ENCODE results near the gene PHF14. TPM values are rescaled to one million over a fixed set of nuclear protein-coding genes. Genes with fewer than 3 reads are reported as not detected.

PHF14 gene
- total RNA-seq, 3 donors from 2014 or later = 42.6 to 73.5 (median 66.9) TPM

DNA sequence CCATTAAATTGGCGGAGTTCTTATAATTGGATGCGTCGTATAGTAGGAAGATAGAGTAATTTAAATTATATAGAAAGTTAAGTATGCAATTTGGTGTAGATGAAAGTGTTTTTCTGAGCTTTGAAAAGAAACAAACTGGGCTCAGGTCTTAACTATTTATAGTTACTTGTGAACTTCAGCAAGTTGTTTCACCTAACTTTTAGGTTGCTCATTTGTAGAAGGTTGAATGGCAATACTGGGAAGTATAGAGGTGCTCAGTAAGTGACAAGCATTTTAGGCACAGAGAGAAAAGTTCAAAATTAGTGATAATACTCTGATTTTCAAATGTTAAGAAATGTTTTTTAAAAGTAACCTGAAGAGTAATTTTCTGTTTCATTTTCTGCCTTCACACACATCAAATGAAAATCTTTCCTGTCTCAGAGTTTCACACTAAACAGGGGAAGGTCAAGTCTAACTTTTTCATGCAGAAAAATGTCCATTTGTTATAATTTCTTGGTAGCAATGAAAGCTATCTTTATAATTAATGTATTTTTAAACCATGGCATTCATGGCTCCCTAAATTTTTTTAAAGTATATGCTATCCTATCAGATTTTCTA, 146.5 kb downstream of the PHF14 start:
- no peaks in the 10 kb centered on the region for H3K9me3 ChIP-seq
- no peaks in the 10 kb centered on the region for H3K27me3 ChIP-seq
- no peaks in the 10 kb centered on the region for H3K4me1 ChIP-seq
- H3K36me3 ChIP-seq = no peaks in the 10 kb centered on the region
- intact Hi-C loops (cut with DNase I; ENCODE audit: low total_unique reads) = loop anchor here (5.0 kb wide), 1 partner anchor 503 kb away; no protein-coding TSS in a partner anchor
- no peak for DNase-seq (ENCODE audit: low spot score in 2 of 2)
- no peak overlapping the region for H3K4me3 ChIP-seq
- TF ChIP-seq POLR2A (IDR thresholded peaks at IDR 0.05) = no peak
- TF ChIP-seq POLR2AphosphoS5 (IDR thresholded peaks at IDR 0.05) = no peak
- TF ChIP-seq, protein P1, sequence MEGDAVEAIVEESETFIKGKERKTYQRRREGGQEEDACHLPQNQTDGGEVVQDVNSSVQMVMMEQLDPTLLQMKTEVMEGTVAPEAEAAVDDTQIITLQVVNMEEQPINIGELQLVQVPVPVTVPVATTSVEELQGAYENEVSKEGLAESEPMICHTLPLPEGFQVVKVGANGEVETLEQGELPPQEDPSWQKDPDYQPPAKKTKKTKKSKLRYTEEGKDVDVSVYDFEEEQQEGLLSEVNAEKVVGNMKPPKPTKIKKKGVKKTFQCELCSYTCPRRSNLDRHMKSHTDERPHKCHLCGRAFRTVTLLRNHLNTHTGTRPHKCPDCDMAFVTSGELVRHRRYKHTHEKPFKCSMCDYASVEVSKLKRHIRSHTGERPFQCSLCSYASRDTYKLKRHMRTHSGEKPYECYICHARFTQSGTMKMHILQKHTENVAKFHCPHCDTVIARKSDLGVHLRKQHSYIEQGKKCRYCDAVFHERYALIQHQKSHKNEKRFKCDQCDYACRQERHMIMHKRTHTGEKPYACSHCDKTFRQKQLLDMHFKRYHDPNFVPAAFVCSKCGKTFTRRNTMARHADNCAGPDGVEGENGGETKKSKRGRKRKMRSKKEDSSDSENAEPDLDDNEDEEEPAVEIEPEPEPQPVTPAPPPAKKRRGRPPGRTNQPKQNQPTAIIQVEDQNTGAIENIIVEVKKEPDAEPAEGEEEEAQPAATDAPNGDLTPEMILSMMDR (IDR thresholded peaks at IDR 0.05) = no peak
- H3K27ac ChIP-seq = no peak overlapping the region

DNA sequence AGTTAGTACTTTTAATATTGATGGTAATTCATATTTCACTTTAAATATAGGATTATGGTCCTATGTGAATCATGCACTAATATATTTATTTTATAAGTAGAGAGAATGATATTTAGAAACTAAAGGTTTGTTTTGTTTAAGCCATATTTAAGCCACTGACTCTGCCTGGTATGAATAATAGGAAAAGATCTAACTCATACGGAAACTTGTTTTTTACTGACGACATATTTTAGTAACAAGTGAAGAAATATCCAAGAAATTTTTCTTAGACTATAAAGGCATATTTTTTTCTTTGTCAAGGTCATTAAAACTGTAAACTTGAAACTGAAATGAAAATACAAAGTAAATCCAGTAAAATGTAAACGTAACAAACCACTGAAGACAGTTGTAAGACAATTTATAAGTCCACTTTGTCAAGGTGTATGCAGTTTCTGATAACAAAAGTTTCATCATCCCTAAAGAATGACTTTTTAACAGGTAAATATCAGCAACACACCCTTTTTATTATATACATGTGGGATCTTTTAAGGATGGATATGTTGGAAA, 147.1 kb downstream of the PHF14 start:
- intact Hi-C loops (cut with DNase I; ENCODE audit: low total_unique reads) = loop anchor here (5.0 kb wide), 1 partner anchor 503 kb away; no protein-coding TSS in a partner anchor
- Histone ChIP-seq H3K27me3 (no peaks in the 10 kb centered on the region), H3K36me3 (no peaks in the 10 kb centered on the region), H3K4me3 (no peak overlapping the region), H3K27ac (no peak overlapping the region), H3K4me1 (no peaks in the 10 kb centered on the region), H3K9me3 (no peaks in the 10 kb centered on the region)
- no peak for TF ChIP-seq POLR2AphosphoS5 (IDR thresholded peaks at IDR 0.05)
- TF ChIP-seq, protein P1 (IDR thresholded peaks at IDR 0.05) = no peak
- TF ChIP-seq POLR2A (IDR thresholded peaks at IDR 0.05) = no peak
- no peak for DNase-seq (ENCODE audit: low spot score in 2 of 2)

DNA sequence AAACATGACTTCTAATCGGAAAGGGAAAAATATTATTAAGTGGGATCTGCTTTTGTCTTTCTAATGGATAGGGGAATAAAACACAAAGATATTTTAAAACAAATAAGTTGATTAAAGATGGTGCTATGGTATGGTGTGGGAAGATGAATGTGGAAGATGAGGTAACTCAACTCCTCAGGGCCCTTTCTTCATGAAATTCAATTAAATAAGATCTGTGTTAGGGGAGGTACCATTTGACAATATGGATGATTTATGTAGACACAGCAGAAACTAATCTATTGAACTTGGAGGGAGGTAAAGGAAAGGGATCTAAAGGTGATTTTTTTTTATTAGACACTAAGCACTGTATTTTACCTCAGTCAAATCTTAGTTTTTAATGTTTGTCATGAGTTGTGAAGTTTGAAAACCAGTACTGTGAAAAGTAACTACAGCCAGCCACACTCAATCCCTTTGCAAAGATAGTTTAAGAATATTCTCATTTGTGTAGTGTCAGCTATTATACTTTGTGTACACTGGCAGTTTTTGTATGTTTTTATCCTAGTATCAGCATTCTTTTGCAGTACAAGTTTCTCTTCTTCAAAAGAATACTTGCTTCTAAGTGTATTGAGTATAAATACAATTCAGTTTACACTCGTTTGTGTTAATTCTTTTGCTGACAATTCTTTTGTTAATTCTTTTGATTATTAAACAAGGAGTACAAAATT, 151.3 kb downstream of the PHF14 start:
- Histone ChIP-seq H3K9me3 (no peaks in the 10 kb centered on the region), H3K27ac (no peak overlapping the region), H3K27me3 (no peaks in the 10 kb centered on the region), H3K4me1 (no peaks in the 10 kb centered on the region), H3K4me3 (no peak overlapping the region), H3K36me3 (no peaks in the 10 kb centered on the region)
- DNase-seq (ENCODE audit: low spot score in 2 of 2) = no peak
- intact Hi-C loops (cut with DNase I; ENCODE audit: low total_unique reads) = loop anchor here (5.0 kb wide), 1 partner anchor 508 kb away; no protein-coding TSS in a partner anchor
- no peak for TF ChIP-seq POLR2A (IDR thresholded peaks at IDR 0.05)
- TF ChIP-seq, protein P1 (IDR thresholded peaks at IDR 0.05) = no peak

DNA sequence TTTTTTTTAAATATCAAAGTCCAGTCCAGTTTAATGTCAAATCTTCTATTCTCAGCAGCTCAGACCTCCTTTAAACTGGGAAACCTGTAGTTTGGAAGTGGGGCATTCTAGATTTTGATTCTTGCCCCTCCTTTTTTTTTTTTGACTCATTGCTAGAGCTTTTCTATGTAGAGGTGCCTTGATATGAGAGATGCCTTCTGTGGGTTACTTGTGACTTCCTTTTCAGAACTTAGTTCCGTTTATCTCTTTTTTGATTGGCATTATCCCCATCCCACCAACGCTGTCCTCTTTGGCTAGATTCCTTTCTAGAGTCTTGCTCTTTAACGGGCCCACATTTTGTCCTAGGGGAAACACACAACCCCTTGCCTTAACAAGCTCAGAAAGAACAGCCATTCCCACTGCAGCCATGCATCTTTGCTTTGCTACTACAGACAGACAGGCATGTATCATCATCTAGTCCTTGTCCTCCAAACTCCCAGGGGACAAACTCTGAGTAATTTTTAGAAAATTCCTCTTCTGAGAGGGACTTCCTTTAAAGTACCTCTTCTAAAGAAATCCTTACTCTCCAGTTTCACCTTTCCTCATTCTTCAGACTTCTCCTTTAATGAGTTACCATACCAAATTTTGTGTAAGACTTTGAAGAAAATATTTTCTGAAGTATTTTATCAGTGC, 153.6 kb downstream of the PHF14 start:
- no peak for DNase-seq (ENCODE audit: low spot score in 2 of 2)
- TF ChIP-seq POLR2A (IDR thresholded peaks at IDR 0.05) (no peak), POLR2AphosphoS5 (IDR thresholded peaks at IDR 0.05) (no peak)
- TF ChIP-seq, protein P1 (IDR thresholded peaks at IDR 0.05) = no peak
- no peaks in the 10 kb centered on the region for H3K9me3 ChIP-seq
- H3K27ac ChIP-seq = no peak overlapping the region
- intact Hi-C loops (cut with DNase I; ENCODE audit: low total_unique reads) = no loop called here
- H3K4me1 ChIP-seq = no peaks in the 10 kb centered on the region
- H3K36me3 ChIP-seq = no peaks in the 10 kb centered on the region
- H3K4me3 ChIP-seq = no peak overlapping the region
- H3K27me3 ChIP-seq = no peaks in the 10 kb centered on the region
